ENCODE data around the gene VAMP8.

Gene VAMP8

GRCh38 chr2:85547859-85548607 is 29.4 kb upstream of the VAMP8 start:
- TF ChIP-seq TAF1 (IDR thresholded peaks at IDR 0.05; ENCODE audit: borderline replicate concordance, insufficient read depth, low read length) (no peak), POLR2AphosphoS5 (IDR thresholded peaks at IDR 0.05; ENCODE audit: low read depth, low read length) (no peak), FOXP2 (optimal IDR thresholded peaks at IDR 0.05; ENCODE audit: borderline replicate concordance, extremely low read depth, extremely low read length, insufficient read depth) (no peak), SIN3A (IDR thresholded peaks at IDR 0.05; ENCODE audit: borderline replicate concordance, insufficient read depth, low read length) (no peak)
- TF ChIP-seq, protein P1, sequence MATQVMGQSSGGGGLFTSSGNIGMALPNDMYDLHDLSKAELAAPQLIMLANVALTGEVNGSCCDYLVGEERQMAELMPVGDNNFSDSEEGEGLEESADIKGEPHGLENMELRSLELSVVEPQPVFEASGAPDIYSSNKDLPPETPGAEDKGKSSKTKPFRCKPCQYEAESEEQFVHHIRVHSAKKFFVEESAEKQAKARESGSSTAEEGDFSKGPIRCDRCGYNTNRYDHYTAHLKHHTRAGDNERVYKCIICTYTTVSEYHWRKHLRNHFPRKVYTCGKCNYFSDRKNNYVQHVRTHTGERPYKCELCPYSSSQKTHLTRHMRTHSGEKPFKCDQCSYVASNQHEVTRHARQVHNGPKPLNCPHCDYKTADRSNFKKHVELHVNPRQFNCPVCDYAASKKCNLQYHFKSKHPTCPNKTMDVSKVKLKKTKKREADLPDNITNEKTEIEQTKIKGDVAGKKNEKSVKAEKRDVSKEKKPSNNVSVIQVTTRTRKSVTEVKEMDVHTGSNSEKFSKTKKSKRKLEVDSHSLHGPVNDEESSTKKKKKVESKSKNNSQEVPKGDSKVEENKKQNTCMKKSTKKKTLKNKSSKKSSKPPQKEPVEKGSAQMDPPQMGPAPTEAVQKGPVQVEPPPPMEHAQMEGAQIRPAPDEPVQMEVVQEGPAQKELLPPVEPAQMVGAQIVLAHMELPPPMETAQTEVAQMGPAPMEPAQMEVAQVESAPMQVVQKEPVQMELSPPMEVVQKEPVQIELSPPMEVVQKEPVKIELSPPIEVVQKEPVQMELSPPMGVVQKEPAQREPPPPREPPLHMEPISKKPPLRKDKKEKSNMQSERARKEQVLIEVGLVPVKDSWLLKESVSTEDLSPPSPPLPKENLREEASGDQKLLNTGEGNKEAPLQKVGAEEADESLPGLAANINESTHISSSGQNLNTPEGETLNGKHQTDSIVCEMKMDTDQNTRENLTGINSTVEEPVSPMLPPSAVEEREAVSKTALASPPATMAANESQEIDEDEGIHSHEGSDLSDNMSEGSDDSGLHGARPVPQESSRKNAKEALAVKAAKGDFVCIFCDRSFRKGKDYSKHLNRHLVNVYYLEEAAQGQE (IDR thresholded peaks at IDR 0.05; ENCODE audit: insufficient read depth in 1 of 2, low read depth in 2 of 2, low read length in 2 of 2): no peak

- TF ChIP-seq TAF1 (IDR thresholded peaks at IDR 0.05; ENCODE audit: borderline replicate concordance, insufficient read depth, low read length): no peak
- no peak for TF ChIP-seq FOXP2 (optimal IDR thresholded peaks at IDR 0.05; ENCODE audit: borderline replicate concordance, extremely low read depth, extremely low read length, insufficient read depth)
- TF ChIP-seq, protein P1 (IDR thresholded peaks at IDR 0.05; ENCODE audit: insufficient read depth in 1 of 2, low read depth in 2 of 2, low read length in 2 of 2): no peak
- TF ChIP-seq POLR2AphosphoS5 (IDR thresholded peaks at IDR 0.05; ENCODE audit: low read depth, low read length): no peak
- no peak for TF ChIP-seq SIN3A (IDR thresholded peaks at IDR 0.05; ENCODE audit: borderline replicate concordance, insufficient read depth, low read length)
Measured at GRCh38 chr2:85548608-85548900, 28.8 kb upstream of the VAMP8 start.

GRCh38 chr2:85549095-85549494 is 28.3 kb upstream of the VAMP8 start:
- TF ChIP-seq POLR2AphosphoS5 (IDR thresholded peaks at IDR 0.05; ENCODE audit: low read depth, low read length) (no peak), FOXP2 (optimal IDR thresholded peaks at IDR 0.05; ENCODE audit: borderline replicate concordance, extremely low read depth, extremely low read length, insufficient read depth) (no peak), TAF1 (IDR thresholded peaks at IDR 0.05; ENCODE audit: borderline replicate concordance, insufficient read depth, low read length) (no peak), SIN3A (IDR thresholded peaks at IDR 0.05; ENCODE audit: borderline replicate concordance, insufficient read depth, low read length) (no peak)
- TF ChIP-seq, protein P1 (IDR thresholded peaks at IDR 0.05; ENCODE audit: insufficient read depth in 1 of 2, low read depth in 2 of 2, low read length in 2 of 2): no peak

GRCh38 chr2:85549826-85550225 is 27.6 kb upstream of the VAMP8 start:
- TF ChIP-seq TAF1 (IDR thresholded peaks at IDR 0.05; ENCODE audit: borderline replicate concordance, insufficient read depth, low read length): no peak
- no peak for TF ChIP-seq POLR2AphosphoS5 (IDR thresholded peaks at IDR 0.05; ENCODE audit: low read depth, low read length)
- no peak for TF ChIP-seq FOXP2 (optimal IDR thresholded peaks at IDR 0.05; ENCODE audit: borderline replicate concordance, extremely low read depth, extremely low read length, insufficient read depth)
- no peak for TF ChIP-seq SIN3A (IDR thresholded peaks at IDR 0.05; ENCODE audit: borderline replicate concordance, insufficient read depth, low read length)
- TF ChIP-seq, protein P1 (IDR thresholded peaks at IDR 0.05; ENCODE audit: insufficient read depth in 1 of 2, low read depth in 2 of 2, low read length in 2 of 2): no peak

All from PFSK-1 (cell line).